Activated naive CD8-positive, alpha-beta T cell treated with anti-CD3 and anti-CD28 coated beads, Interleukin-2, amount 50 U/mL, for 24 hours (primary cell): ENCODE data around the gene C5orf52.
A peak's percentile ranks its signal among the peaks of the same experiment; 100 is the strongest.
"Not testable (repeated sequence)": the region's sequence is repeated elsewhere in the genome, so short reads cannot be mapped to it uniquely, and the experiment has no call there.

ENCODE experiments used
- ATAC-seq: fragments of 150-1000 bp; cut with Tn5 transposase; one replicate; pipeline ENCODE4 v1.10.0; 2021
- DNase-seq: peaks from one replicate; pipeline ENCODE4 v3.0.0; 2021
- H3K27ac Mint-ChIP-seq: one replicate; pipeline ENCODE4 v1.8.0; 2021; ENCODE audit warnings: mild to moderate bottlenecking, mixed read lengths
- H3K27me3 Mint-ChIP-seq: one replicate; pipeline ENCODE4 v1.8.0; 2021; ENCODE audit warnings: mixed read lengths
- H3K36me3 Mint-ChIP-seq: one replicate; pipeline ENCODE4 v1.8.0; 2021; ENCODE audit warnings: low read depth, mixed read lengths
- H3K4me1 Mint-ChIP-seq: one replicate; pipeline ENCODE4 v1.8.0; 2021; ENCODE audit warnings: mixed read lengths
- H3K4me3 Mint-ChIP-seq: one replicate; pipeline ENCODE4 v1.8.0; 2021; ENCODE audit warnings: mild to moderate bottlenecking, moderate library complexity, mixed read lengths
- H3K9me3 Mint-ChIP-seq: one replicate; pipeline ENCODE4 v1.8.0; 2021; ENCODE audit warnings: mixed read lengths

The C5orf52 gene

GRCh38 chr5:157665467-157666070, 5.8 kb upstream of the C5orf52 start:
- Mint-ChIP-seq H3K9me3 (peaks cover 15% of the 10 kb centered on the region), H3K4me1 (peaks cover 8% of the 10 kb centered on the region), H3K27ac (no peak overlapping the region), H3K36me3 (peaks cover 2% of the 10 kb centered on the region), H3K27me3 (peaks cover 18% of the 10 kb centered on the region), H3K4me3 (no peak overlapping the region)
- no peak for ATAC-seq
- DNase-seq = no peak

GRCh38 chr5:157668356-157668755, 3.0 kb upstream of the C5orf52 start:
- H3K27ac Mint-ChIP-seq = no peak overlapping the region

GRCh38 chr5:157669701-157670097, 1.6 kb upstream of the C5orf52 start:
- no peak overlapping the region for H3K27ac Mint-ChIP-seq
- peaks cover 3% of the 10 kb centered on the region for H3K9me3 Mint-ChIP-seq
- DNase-seq (no peak), ATAC-seq (no peak)
- H3K4me1 Mint-ChIP-seq = peaks cover 21% of the 10 kb centered on the region
- H3K36me3 Mint-ChIP-seq = no peaks in the 10 kb centered on the region
- peaks cover 45% of the 10 kb centered on the region for H3K27me3 Mint-ChIP-seq
- H3K4me3 Mint-ChIP-seq = peak overlapping the region; percentile 80

More at GRCh38 chr5:157668356-157668755, 3.0 kb upstream of the C5orf52 start:
- Mint-ChIP-seq H3K36me3 (no peaks in the 10 kb centered on the region), H3K4me1 (peaks cover 21% of the 10 kb centered on the region), H3K4me3 (no peak overlapping the region), H3K27me3 (peaks cover 40% of the 10 kb centered on the region), H3K9me3 (peaks cover 7% of the 10 kb centered on the region)
- DNase-seq = no peak
- no peak for ATAC-seq

DNA sequence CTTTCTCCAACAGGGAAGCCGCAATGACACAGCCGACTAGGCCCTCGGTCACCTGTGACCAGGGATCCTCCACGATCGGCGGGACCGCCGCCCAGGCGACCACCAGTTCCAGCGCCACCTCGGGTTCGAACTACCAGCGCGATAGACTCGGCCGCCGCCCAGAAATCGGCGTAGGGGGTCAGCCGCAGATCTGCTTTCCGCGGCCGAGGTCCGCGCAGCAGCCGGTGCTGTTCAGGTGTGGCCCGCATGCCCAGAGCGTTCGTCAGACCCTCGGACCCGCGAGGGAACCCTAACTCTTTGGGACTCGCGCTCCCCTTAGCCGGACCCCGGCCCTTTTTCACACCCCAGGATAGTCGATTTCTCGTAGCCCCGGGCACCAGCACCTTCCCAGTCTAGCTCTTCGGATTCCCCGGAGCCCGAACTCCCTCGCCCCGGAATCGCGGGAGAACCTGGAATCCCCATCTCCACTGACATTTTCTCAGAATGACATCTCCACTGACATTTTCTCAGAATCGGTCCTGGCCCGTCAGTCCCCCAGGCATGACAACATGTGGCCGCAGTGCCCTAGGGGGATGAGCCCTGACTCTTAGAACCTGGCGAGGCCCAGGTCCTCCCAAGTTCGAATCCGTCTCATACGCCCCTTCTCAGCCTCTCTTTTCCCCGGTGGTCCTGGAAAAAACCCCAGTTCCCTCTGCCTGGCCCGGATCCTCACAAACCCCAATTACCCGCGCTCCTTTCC, 428 bp downstream of the C5orf52 start:
- DNase-seq = no peak
- peak overlapping the region; percentile 80 for H3K4me3 Mint-ChIP-seq
- peaks cover 21% of the 10 kb centered on the region for H3K4me1 Mint-ChIP-seq
- no peaks in the 10 kb centered on the region for H3K36me3 Mint-ChIP-seq
- no peaks in the 10 kb centered on the region for H3K9me3 Mint-ChIP-seq
- ATAC-seq = no peak
- H3K27ac Mint-ChIP-seq = peak overlapping the region; percentile 75
- H3K27me3 Mint-ChIP-seq = peaks cover 47% of the 10 kb centered on the region

GRCh38 chr5:157672976-157673375, 1.6 kb downstream of the C5orf52 start:
- DNase-seq (no peak), ATAC-seq (no peak)
- H3K9me3 Mint-ChIP-seq = no peaks in the 10 kb centered on the region
- H3K4me1 Mint-ChIP-seq = peaks cover 21% of the 10 kb centered on the region
- peaks cover 47% of the 10 kb centered on the region for H3K27me3 Mint-ChIP-seq
- H3K36me3 Mint-ChIP-seq = no peaks in the 10 kb centered on the region
- no peak overlapping the region for H3K27ac Mint-ChIP-seq
- no peak overlapping the region for H3K4me3 Mint-ChIP-seq

- Mint-ChIP-seq H3K4me1 (peaks cover 21% of the 10 kb centered on the region), H3K27me3 (peaks cover 40% of the 10 kb centered on the region)
- DNase-seq, ATAC-seq, H3K9me3 Mint-ChIP-seq, H3K36me3 Mint-ChIP-seq, H3K4me3 Mint-ChIP-seq, H3K27ac Mint-ChIP-seq: not testable (repeated sequence)
These were observed 3.0 kb downstream of the C5orf52 start for GRCh38 chr5:157674351-157674750.

DNA sequence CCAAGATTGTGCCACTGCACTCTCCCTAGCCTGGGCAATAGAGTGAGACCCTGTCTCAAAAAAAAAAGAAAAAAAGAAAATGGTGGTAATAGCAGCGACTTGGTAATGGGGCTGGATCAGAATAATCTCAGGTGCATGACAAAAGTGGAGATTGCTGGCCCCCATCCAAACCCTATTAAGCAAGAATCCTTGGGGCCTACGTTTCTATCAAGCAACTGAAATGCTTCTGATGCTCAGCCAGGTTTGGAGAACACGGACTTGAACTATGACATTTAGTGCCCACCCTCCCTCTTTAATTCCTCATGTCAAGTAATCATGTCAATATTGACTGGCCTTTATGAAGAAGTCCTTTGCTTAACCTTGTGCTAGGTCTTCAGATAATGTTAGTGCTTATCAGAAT, 6.6 kb downstream of the C5orf52 start:
- Mint-ChIP-seq H3K9me3 (no peaks in the 10 kb centered on the region), H3K4me1 (no peaks in the 10 kb centered on the region), H3K4me3 (no peak overlapping the region), H3K36me3 (no peaks in the 10 kb centered on the region), H3K27me3 (peaks cover 10% of the 10 kb centered on the region), H3K27ac (no peak overlapping the region)
- no peak for ATAC-seq
- DNase-seq = no peak

- Mint-ChIP-seq H3K4me3 (no peak overlapping the region), H3K27ac (no peak overlapping the region), H3K9me3 (no peaks in the 10 kb centered on the region), H3K4me1 (no peaks in the 10 kb centered on the region), H3K27me3 (peaks cover 2% of the 10 kb centered on the region), H3K36me3 (no peaks in the 10 kb centered on the region)
- no peak for DNase-seq
- no peak for ATAC-seq
These were observed 8.5 kb downstream of the C5orf52 start for GRCh38 chr5:157679801-157680200.

GRCh38 chr5:157680239-157680638, 8.9 kb downstream of the C5orf52 start:
- ATAC-seq (no peak), DNase-seq (no peak)
- H3K4me1 Mint-ChIP-seq = no peaks in the 10 kb centered on the region
- H3K4me3 Mint-ChIP-seq = no peak overlapping the region
- no peak overlapping the region for H3K27ac Mint-ChIP-seq
- H3K36me3 Mint-ChIP-seq = no peaks in the 10 kb centered on the region
- no peaks in the 10 kb centered on the region for H3K9me3 Mint-ChIP-seq
- H3K27me3 Mint-ChIP-seq = peaks cover 2% of the 10 kb centered on the region

DNA sequence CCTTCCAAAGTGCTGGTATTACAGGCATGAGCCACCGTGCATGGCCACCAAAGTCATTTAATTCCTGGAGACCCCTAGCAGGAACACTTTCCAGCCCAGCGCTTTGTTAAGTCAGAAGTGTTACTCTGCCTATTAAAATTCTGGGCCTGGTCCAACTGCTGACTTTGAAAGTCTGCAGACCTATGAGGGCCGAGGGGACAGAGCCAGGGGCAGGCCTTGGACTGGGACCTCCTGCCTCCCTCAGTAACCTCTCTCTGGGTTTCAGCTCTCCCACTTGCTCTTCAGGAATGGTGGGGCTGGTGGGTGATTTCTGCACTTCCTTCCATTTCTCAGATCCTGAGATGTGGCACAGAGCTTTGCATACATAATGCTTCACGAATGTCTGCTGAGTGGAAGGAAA, 9.7 kb downstream of the C5orf52 start:
- Mint-ChIP-seq H3K36me3 (no peaks in the 10 kb centered on the region), H3K27me3 (peaks cover 2% of the 10 kb centered on the region), H3K4me3 (no peak overlapping the region), H3K4me1 (no peaks in the 10 kb centered on the region), H3K27ac (no peak overlapping the region), H3K9me3 (no peaks in the 10 kb centered on the region)
- DNase-seq (no peak), ATAC-seq (no peak)

GRCh38 chr5:157682257-157682656, 10.9 kb downstream of the C5orf52 start:
- Mint-ChIP-seq H3K9me3 (no peaks in the 10 kb centered on the region), H3K27ac (no peak overlapping the region), H3K36me3 (no peaks in the 10 kb centered on the region), H3K4me3 (no peak overlapping the region), H3K27me3 (no peaks in the 10 kb centered on the region), H3K4me1 (no peaks in the 10 kb centered on the region)
- no peak for ATAC-seq
- no peak for DNase-seq

GRCh38 chr5:157686276-157687197, 15.2 kb downstream of the C5orf52 start:
- not testable (repeated sequence) for H3K36me3 Mint-ChIP-seq, H3K4me3 Mint-ChIP-seq, H3K27ac Mint-ChIP-seq, DNase-seq, H3K27me3 Mint-ChIP-seq, H3K4me1 Mint-ChIP-seq, H3K9me3 Mint-ChIP-seq, ATAC-seq

GRCh38 chr5:157687198-157687554, 15.8 kb downstream of the C5orf52 start:
- DNase-seq = no peak
- no peak for ATAC-seq
- Mint-ChIP-seq H3K27ac (no peak overlapping the region), H3K36me3 (no peaks in the 10 kb centered on the region), H3K9me3 (peaks cover 6% of the 10 kb centered on the region), H3K4me3 (no peak overlapping the region), H3K27me3 (peaks cover 7% of the 10 kb centered on the region), H3K4me1 (no peaks in the 10 kb centered on the region)

- H3K27ac Mint-ChIP-seq = no peak overlapping the region
- no peaks in the 10 kb centered on the region for H3K36me3 Mint-ChIP-seq
- peaks cover 6% of the 10 kb centered on the region for H3K9me3 Mint-ChIP-seq
- H3K4me3 Mint-ChIP-seq = no peak overlapping the region
- peak; percentile 39 for DNase-seq
- no peaks in the 10 kb centered on the region for H3K4me1 Mint-ChIP-seq
- peak; percentile 59 for ATAC-seq
- H3K27me3 Mint-ChIP-seq = peaks cover 8% of the 10 kb centered on the region
These were observed 18.8 kb downstream of the C5orf52 start for GRCh38 chr5:157689942-157690689.
